Measurements from ENCODE around the gene HOXA3. TPM values are rescaled to one million over a fixed set of nuclear protein-coding genes. Genes with fewer than 3 reads are reported as not detected.

The HOXA3 gene
- total RNA-seq, 3 donors from 2014 or later (not counting 1 experiment from before 2014, with no cell fraction given): 0.32 to 0.78 (median 0.35) TPM

DNA sequence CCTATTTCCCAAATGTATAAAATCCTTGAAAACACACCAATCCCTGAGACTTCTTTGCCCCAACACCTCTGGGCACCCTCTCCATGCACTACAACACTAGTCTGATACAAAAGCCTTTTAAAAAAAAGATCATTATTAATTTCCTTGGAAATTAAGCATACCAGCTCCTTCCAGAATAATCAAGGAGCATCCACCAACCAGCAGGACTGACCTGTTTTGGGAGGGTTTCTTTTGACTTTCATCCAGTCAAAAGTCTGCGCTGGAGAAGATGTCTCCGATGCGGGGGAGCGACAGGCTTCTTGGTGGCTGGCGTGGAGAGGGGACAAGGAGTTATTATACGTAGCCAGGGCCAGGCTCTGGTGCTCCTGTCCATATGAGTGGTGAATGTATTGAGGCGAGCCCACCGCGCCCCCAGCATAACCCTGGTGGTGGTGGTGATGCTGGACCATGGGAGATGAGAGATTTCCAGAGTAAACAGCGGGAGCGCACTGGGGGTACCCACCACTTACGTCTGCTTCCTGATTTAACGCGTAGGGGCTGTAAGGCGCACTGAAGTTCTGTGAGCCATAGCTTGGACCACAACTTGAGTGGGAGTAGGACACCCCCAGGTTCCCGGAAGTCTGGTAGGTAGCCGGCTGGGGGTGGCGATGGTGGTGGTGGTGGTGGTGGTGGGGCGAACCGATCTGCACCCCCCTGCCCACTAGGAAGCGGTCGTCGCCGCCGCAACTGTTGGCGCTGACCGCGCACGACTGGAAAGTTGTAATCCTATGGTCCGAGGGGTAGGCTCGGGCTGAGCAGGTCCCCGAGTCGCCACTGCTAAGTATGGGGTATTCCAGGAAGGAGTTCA lies 57.1 kb downstream of the HOXA3 start:
- peak overlapping the region; percentile 71 to 88 for H3K27ac Mint-ChIP-seq
- peaks cover 15% of the 10 kb centered on the region for H3K36me3 Mint-ChIP-seq
- peak overlapping the region; percentile 86 for H3K4me3 ChIP-seq (ENCODE audit: low read length)
- H3K9me3 Mint-ChIP-seq: no peaks in the 10 kb centered on the region
- WGBS (ENCODE audit: insufficient coverage): 6% methylated on average over 33 of the region's 33 CpGs
- intact Hi-C loops (cut with micrococcal nuclease): loop anchor here (5.0 kb wide), 1 partner anchor 57 kb away; the partner anchor contains the start of gene HOXA3
- no peaks in the 10 kb centered on the region for H3K9me3 ChIP-seq (ENCODE audit: control insufficient read depth, insufficient read depth, low read length)
- H3K27me3 ChIP-seq (ENCODE audit: control insufficient read depth, insufficient read depth, low read length): peaks cover 11% of the 10 kb centered on the region
- H3K27me3 Mint-ChIP-seq (ENCODE audit: low read depth in 2 of 2): peaks cover 49 to 63% of the 10 kb centered on the region in 2 donors
- H3K4me1 Mint-ChIP-seq: peaks cover 47 to 52% of the 10 kb centered on the region in 2 donors
- ATAC-seq (peak; percentile 24 to 29 (median 25)), DNase-seq (peak; percentile 36 to 40)
- no peak overlapping the region for H3K27ac ChIP-seq (ENCODE audit: low read length)
- no peak for TF ChIP-seq CTCF (IDR thresholded peaks at IDR 0.05)
- peaks cover 3% of the 10 kb centered on the region for H3K36me3 ChIP-seq (ENCODE audit: control insufficient read depth, insufficient read depth, low read length)
- H3K4me1 ChIP-seq (ENCODE audit: control insufficient read depth, insufficient read depth, low read length): peaks cover 30% of the 10 kb centered on the region
- peak overlapping the region; percentile 91 for H3K4me3 Mint-ChIP-seq

GRCh38 chr7:27094304-27095049 lies 57.9 kb downstream of the HOXA3 start:
- Histone ChIP-seq H3K27ac (ENCODE audit: low read length) (no peak overlapping the region), H3K4me3 (ENCODE audit: low read length) (no peak overlapping the region), H3K4me1 (ENCODE audit: control insufficient read depth, insufficient read depth, low read length) (peaks cover 30% of the 10 kb centered on the region), H3K27me3 (ENCODE audit: control insufficient read depth, insufficient read depth, low read length) (peaks cover 16% of the 10 kb centered on the region), H3K36me3 (ENCODE audit: control insufficient read depth, insufficient read depth, low read length) (peaks cover 3% of the 10 kb centered on the region), H3K9me3 (ENCODE audit: control insufficient read depth, insufficient read depth, low read length) (no peaks in the 10 kb centered on the region)
- Mint-ChIP-seq H3K27ac (peak overlapping the region; percentile 71 to 88), H3K27me3 (ENCODE audit: low read depth in 2 of 2) (peaks cover 54 to 63% of the 10 kb centered on the region in 2 donors), H3K36me3 (peaks cover 7% of the 10 kb centered on the region), H3K4me3 (peak overlapping the region; percentile 91), H3K4me1 (peaks cover 43 to 49% of the 10 kb centered on the region in 2 donors), H3K9me3 (no peaks in the 10 kb centered on the region)
- intact Hi-C loops (cut with micrococcal nuclease): loop anchor here (5.0 kb wide), 1 partner anchor 58 kb away; the partner anchor contains the start of gene HOXA3
- no peak for ATAC-seq
- DNase-seq: no peak
- no peak for TF ChIP-seq CTCF (IDR thresholded peaks at IDR 0.05)
- 55% methylated on average over 29 of the region's 29 CpGs for WGBS (ENCODE audit: insufficient coverage)

DNA sequence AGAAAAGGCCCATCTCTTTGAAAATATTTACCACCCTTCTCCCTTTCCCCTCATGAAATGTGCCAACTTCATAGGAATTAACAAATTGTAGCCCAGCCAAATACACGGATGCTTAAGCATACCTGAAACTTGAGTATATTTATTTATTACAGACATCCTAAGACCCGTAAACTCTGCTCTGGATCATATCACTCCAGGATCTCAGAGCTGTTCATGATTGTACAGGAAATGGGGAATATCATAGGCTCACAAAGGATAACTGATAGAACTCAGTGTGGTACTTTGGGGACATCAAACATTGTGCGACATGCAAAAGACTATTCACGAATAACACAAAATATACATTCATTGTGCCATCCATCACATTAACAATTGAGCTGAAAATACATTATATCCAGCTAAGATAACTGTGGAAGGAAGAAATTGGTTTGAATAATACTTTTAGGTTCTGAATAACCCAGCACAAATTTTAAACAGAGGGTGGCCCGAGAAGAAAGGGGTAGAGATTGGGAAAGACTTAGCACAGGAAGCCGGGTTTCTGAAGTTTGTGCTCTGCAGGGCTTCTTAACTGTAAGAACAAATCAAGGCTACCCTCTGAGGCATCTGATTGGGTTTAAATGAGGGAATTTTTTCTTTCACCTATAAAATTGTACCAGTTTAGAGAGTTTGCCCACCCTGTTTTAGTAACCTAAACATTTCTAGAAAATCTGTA lies 59.0 kb downstream of the HOXA3 start:
- H3K27ac ChIP-seq (ENCODE audit: low read length): no peak overlapping the region
- H3K4me1 Mint-ChIP-seq: peaks cover 32 to 41% of the 10 kb centered on the region in 2 donors
- no peaks in the 10 kb centered on the region for H3K36me3 ChIP-seq (ENCODE audit: control insufficient read depth, insufficient read depth, low read length)
- peaks cover 22% of the 10 kb centered on the region for H3K27me3 ChIP-seq (ENCODE audit: control insufficient read depth, insufficient read depth, low read length)
- intact Hi-C loops (cut with micrococcal nuclease): no loop called here
- WGBS (ENCODE audit: insufficient coverage): 39% methylated on average over 3 of the region's 6 CpGs
- no peak overlapping the region for H3K27ac Mint-ChIP-seq
- H3K4me3 Mint-ChIP-seq: peak overlapping the region; percentile 66
- H3K27me3 Mint-ChIP-seq (ENCODE audit: low read depth in 2 of 2): peaks cover 56 to 63% of the 10 kb centered on the region in 2 donors
- DNase-seq (no peak), ATAC-seq (no peak)
- no peaks in the 10 kb centered on the region for H3K9me3 Mint-ChIP-seq
- no peak for TF ChIP-seq CTCF (IDR thresholded peaks at IDR 0.05)
- no peaks in the 10 kb centered on the region for H3K36me3 Mint-ChIP-seq
- no peaks in the 10 kb centered on the region for H3K9me3 ChIP-seq (ENCODE audit: control insufficient read depth, insufficient read depth, low read length)
- H3K4me3 ChIP-seq (ENCODE audit: low read length): no peak overlapping the region
- H3K4me1 ChIP-seq (ENCODE audit: control insufficient read depth, insufficient read depth, low read length): peaks cover 23% of the 10 kb centered on the region
